ENCODE measurements around the gene TTC21B.
"Not testable (repeated sequence)": the region's sequence is repeated elsewhere in the genome, so short reads cannot be mapped to it uniquely, and the experiment has no call there.

TTC21B gene

GRCh38 chr2:165886487-165887146 lies 67.0 kb downstream of the TTC21B start:
- TF ChIP-seq ZNF274 (IDR thresholded peaks at IDR 0.05; ENCODE audit: low read depth, low read length) = no peak
- no peak overlapping the region for H3K4me3 ChIP-seq (ENCODE audit: low read length)

- no peak for TF ChIP-seq ZNF274 (IDR thresholded peaks at IDR 0.05; ENCODE audit: low read depth, low read length)
- H3K4me3 ChIP-seq (ENCODE audit: low read length) = no peak overlapping the region
Measured at GRCh38 chr2:165877565-165878550, 75.7 kb downstream of the TTC21B start.

GRCh38 chr2:165876712-165877111 lies 76.9 kb downstream of the TTC21B start:
- no peak for TF ChIP-seq ZNF274 (IDR thresholded peaks at IDR 0.05; ENCODE audit: low read depth, low read length)
- no peak overlapping the region for H3K4me3 ChIP-seq (ENCODE audit: low read length)

- no peak for TF ChIP-seq ZNF274 (IDR thresholded peaks at IDR 0.05; ENCODE audit: low read depth, low read length)
- no peak overlapping the region for H3K4me3 ChIP-seq (ENCODE audit: low read length)
Measured at GRCh38 chr2:165876269-165876668, 77.3 kb downstream of the TTC21B start.

- H3K4me3 ChIP-seq (ENCODE audit: low read length) = no peak overlapping the region
- TF ChIP-seq ZNF274 (IDR thresholded peaks at IDR 0.05; ENCODE audit: low read depth, low read length) = no peak
Measured at GRCh38 chr2:165874445-165875039, 79.0 kb downstream of the TTC21B start.

- no peak overlapping the region for H3K4me3 ChIP-seq (ENCODE audit: low read length)
- TF ChIP-seq ZNF274 (IDR thresholded peaks at IDR 0.05; ENCODE audit: low read depth, low read length) = no peak
Measured at GRCh38 chr2:165872101-165872791, 81.3 kb downstream of the TTC21B start.

GRCh38 chr2:165871025-165871424 lies 82.6 kb downstream of the TTC21B start:
- no peak overlapping the region for H3K4me3 ChIP-seq (ENCODE audit: low read length)
- no peak for TF ChIP-seq ZNF274 (IDR thresholded peaks at IDR 0.05; ENCODE audit: low read depth, low read length)

- H3K4me3 ChIP-seq (ENCODE audit: low read length) = no peak overlapping the region
- no peak for TF ChIP-seq ZNF274 (IDR thresholded peaks at IDR 0.05; ENCODE audit: low read depth, low read length)
Measured at GRCh38 chr2:165870346-165870745, 83.2 kb downstream of the TTC21B start.

- TF ChIP-seq ZNF274 (IDR thresholded peaks at IDR 0.05; ENCODE audit: low read depth, low read length) = no peak
- no peak overlapping the region for H3K4me3 ChIP-seq (ENCODE audit: low read length)
Measured at GRCh38 chr2:165868211-165868610, 85.4 kb downstream of the TTC21B start.

GRCh38 chr2:165864296-165864695 lies 89.3 kb downstream of the TTC21B start:
- TF ChIP-seq ZNF274 (IDR thresholded peaks at IDR 0.05; ENCODE audit: low read depth, low read length) = no peak
- H3K4me3 ChIP-seq (ENCODE audit: low read length) = no peak overlapping the region

- no peak for TF ChIP-seq ZNF274 (IDR thresholded peaks at IDR 0.05; ENCODE audit: low read depth, low read length)
- no peak overlapping the region for H3K4me3 ChIP-seq (ENCODE audit: low read length)
Measured at GRCh38 chr2:165863810-165864261, 89.7 kb downstream of the TTC21B start.

GRCh38 chr2:165861083-165861482 lies 92.5 kb downstream of the TTC21B start:
- H3K4me3 ChIP-seq (ENCODE audit: low read length) = not testable (repeated sequence)

GRCh38 chr2:165859723-165860122 lies 93.9 kb downstream of the TTC21B start:
- not testable (repeated sequence) for H3K4me3 ChIP-seq (ENCODE audit: low read length)

- H3K4me3 ChIP-seq (ENCODE audit: low read length) = no peak overlapping the region
- TF ChIP-seq ZNF274 (IDR thresholded peaks at IDR 0.05; ENCODE audit: low read depth, low read length) = no peak
Measured at GRCh38 chr2:165857876-165858275, 95.7 kb downstream of the TTC21B start.
